HG02571 (cell line): ENCODE results near the gene TNFRSF21.
"Not testable (repeated sequence)": the region's sequence is repeated elsewhere in the genome, so short reads cannot be mapped to it uniquely, and the experiment has no call there.

Experiments used
- ATAC-seq: cut with Tn5 transposase; IDR thresholded peaks from one replicate; pipeline ENCODE4 v1.9.1; 2021; ENCODE audit warnings: mild to moderate bottlenecking, moderate library complexity; ENCODE audit not compliant: unreplicated experiment

Gene TNFRSF21

GRCh38 chr6:47290124-47290834 is 19.4 kb downstream of the TNFRSF21 start:
- no peak for ATAC-seq

GRCh38 chr6:47288267-47289090 is 21.2 kb downstream of the TNFRSF21 start:
- ATAC-seq = no peak

GRCh38 chr6:47286301-47286700 is 23.4 kb downstream of the TNFRSF21 start:
- no peak for ATAC-seq

- no peak for ATAC-seq
These were observed 25.7 kb downstream of the TNFRSF21 start for GRCh38 chr6:47283993-47284392.

- ATAC-seq = no peak
These were observed 31.2 kb downstream of the TNFRSF21 start for GRCh38 chr6:47278545-47278944.

- ATAC-seq = no peak
These were observed 32.0 kb downstream of the TNFRSF21 start for GRCh38 chr6:47277702-47278101.

GRCh38 chr6:47276377-47276776 is 33.3 kb downstream of the TNFRSF21 start:
- no peak for ATAC-seq

GRCh38 chr6:47275640-47276039 is 34.1 kb downstream of the TNFRSF21 start:
- ATAC-seq = no peak

GRCh38 chr6:47275132-47275531 is 34.6 kb downstream of the TNFRSF21 start:
- not testable (repeated sequence) for ATAC-seq

- ATAC-seq = no peak
These were observed 41.0 kb downstream of the TNFRSF21 start for GRCh38 chr6:47268572-47269187.

GRCh38 chr6:47267301-47267700 is 42.4 kb downstream of the TNFRSF21 start:
- no peak for ATAC-seq

- no peak for ATAC-seq
These were observed 43.7 kb downstream of the TNFRSF21 start for GRCh38 chr6:47265971-47266370.

GRCh38 chr6:47264775-47265184 is 44.9 kb downstream of the TNFRSF21 start:
- ATAC-seq = no peak

- no peak for ATAC-seq
These were observed 46.4 kb downstream of the TNFRSF21 start for GRCh38 chr6:47263268-47263667.

- ATAC-seq = no peak
These were observed 47.5 kb downstream of the TNFRSF21 start for GRCh38 chr6:47262231-47262630.

GRCh38 chr6:47261191-47261590 is 48.5 kb downstream of the TNFRSF21 start:
- ATAC-seq = no peak

- no peak for ATAC-seq
These were observed 49.7 kb downstream of the TNFRSF21 start for GRCh38 chr6:47260021-47260420.

- ATAC-seq = no peak
These were observed 50.9 kb downstream of the TNFRSF21 start for GRCh38 chr6:47258724-47259347.

- no peak for ATAC-seq
These were observed 52.5 kb downstream of the TNFRSF21 start for GRCh38 chr6:47256981-47257730.

GRCh38 chr6:47256361-47256760 is 53.3 kb downstream of the TNFRSF21 start:
- no peak for ATAC-seq

- no peak for ATAC-seq
These were observed 54.8 kb downstream of the TNFRSF21 start for GRCh38 chr6:47254906-47255305.
